Smooth muscle cell (in vitro differentiated cells): ENCODE measurements around the gene CRYGS. TPM values are rescaled to one million over a fixed set of nuclear protein-coding genes. Genes with fewer than 3 reads are reported as not detected.
A peak's percentile ranks its signal among the peaks of the same experiment; 100 is the strongest.

Source experiments
- DNase-seq: peaks from one replicate; lab custom pipeline; 2025; ENCODE audit not compliant: unreplicated experiment; lab: John Stamatoyannopoulos, UW
- H2AFZ ChIP-seq: fragments of 200-600 bp; sonication (generic); 2 replicates; pipeline ENCODE4 v1.6.0; 2016; ENCODE audit warnings: antibody characterized with exemption, low read depth, mild to moderate bottlenecking
- H3F3A ChIP-seq: fragments of 200-600 bp; sonication (generic); 2 replicates; pipeline ENCODE4 v1.6.0; 2017; ENCODE audit warnings: antibody characterized with exemption, low read depth
- H3K27ac ChIP-seq: fragments of 200-600 bp; sonication (generic); 2 replicates; pipeline ENCODE4 v1.5.1; 2016; ENCODE audit warnings: low read depth, mild to moderate bottlenecking
- H3K27me3 ChIP-seq: fragments of 200-600 bp; sonication (generic); 2 replicates; pipeline ENCODE4 v1.6.1; 2016; ENCODE audit warnings: low read depth, mild to moderate bottlenecking
- H3K36me3 ChIP-seq: fragments of 200-600 bp; sonication (generic); 2 replicates; pipeline ENCODE4 v1.5.1; 2016; ENCODE audit warnings: low read depth
- H3K4me1 ChIP-seq: fragments of 200-600 bp; sonication (generic); 2 replicates; pipeline ENCODE4 v1.5.1; 2016; ENCODE audit warnings: low read depth
- H3K4me2 ChIP-seq: fragments of 200-600 bp; sonication (generic); 2 replicates; pipeline ENCODE4 v1.6.0; 2016; ENCODE audit warnings: mild to moderate bottlenecking
- H3K4me3 ChIP-seq: fragments of 200-600 bp; sonication (generic); 2 replicates; pipeline ENCODE4 v1.5.1; 2016; ENCODE audit warnings: mild to moderate bottlenecking
- H3K79me2 ChIP-seq: fragments of 200-600 bp; sonication (generic); 2 replicates; pipeline ENCODE4 v1.6.0; 2016; ENCODE audit warnings: low read depth, mild to moderate bottlenecking
- H3K9ac ChIP-seq: fragments of 200-600 bp; sonication (generic); 2 replicates; pipeline ENCODE4 v1.6.0; 2016; ENCODE audit warnings: low read depth
- H3K9me3 ChIP-seq: fragments of 200-600 bp; sonication (generic); replicated peaks from 2 replicates; pipeline ENCODE4 v1.5.1; 2016; ENCODE audit warnings: low read depth
- H4K20me1 ChIP-seq: fragments of 200-600 bp; sonication (generic); 2 replicates; pipeline ENCODE4 v1.6.0; 2016; ENCODE audit warnings: low read depth
- CTCF ChIP-seq: fragments of 200-600 bp; sonication (generic); IDR thresholded peaks from 2 replicates; pipeline ENCODE4 v1.5.1; 2017; ENCODE audit warnings: borderline replicate concordance, mild to moderate bottlenecking, antibody characterized with exemption; ENCODE audit not compliant: insufficient read depth, poor library complexity, severe bottlenecking
- WGBS: methylation state at CpG from one replicate; pipeline ENCODE4 v1.1.7; 2016; ENCODE audit warnings: low lambda C conversion rate; 5-methylcytosine and 5-hydroxymethylcytosine counted together
- polyA plus RNA-seq: library from polyadenylated mRNA; unstranded; fragments of >200 nt; fragmentation: Nextera tagmentation; extraction: Ambion mirVana; gene quantifications from 2 replicates; pipeline ENCODE4 v1.2.1, GENCODE V29; 2016
- total RNA-seq: library from RNA; depleted of rRNA; stranded (reverse); fragments of >200 nt; gene quantifications from 2 replicates; pipeline ENCODE4 v1.2.3, GENCODE V29; 2014

The CRYGS gene
- total and polyA plus RNA-seq, 2 experiments from 2014 or later, result 5.5 to 6.6 TPM

GRCh38 chr3:186577521-186577920 is 33.3 kb upstream of the CRYGS start:
- Histone ChIP-seq H3K36me3 (peaks cover 39% of the 10 kb centered on the region), H3K4me3 (no peak overlapping the region), H3K27me3 (no peaks in the 10 kb centered on the region), H3K79me2 (peaks cover 2% of the 10 kb centered on the region), H3K9ac (no peak overlapping the region), H3K4me2 (no peak overlapping the region), H3K27ac (no peak overlapping the region), H3K4me1 (no peaks in the 10 kb centered on the region), H3K9me3 (no peaks in the 10 kb centered on the region), H4K20me1 (peaks cover 15% of the 10 kb centered on the region), H2AFZ (no peak overlapping the region), H3F3A (no peaks in the 10 kb centered on the region)
- no peak for DNase-seq
- WGBS, result 99% methylated on average over 2 of the region's 2 CpGs
- no peak for TF ChIP-seq CTCF

GRCh38 chr3:186571644-186572013 is 27.4 kb upstream of the CRYGS start:
- Histone ChIP-seq H3K36me3 (peaks cover 20% of the 10 kb centered on the region), H2AFZ (no peak overlapping the region), H3K4me2 (peak overlapping the region; percentile 96), H3K79me2 (peaks cover 21% of the 10 kb centered on the region), H3K9ac (peak overlapping the region; percentile 96), H3K4me3 (peak overlapping the region; percentile 80), H3K27me3 (no peaks in the 10 kb centered on the region), H3F3A (no peaks in the 10 kb centered on the region), H4K20me1 (peaks cover 8% of the 10 kb centered on the region), H3K9me3 (no peaks in the 10 kb centered on the region), H3K27ac (no peak overlapping the region), H3K4me1 (peaks cover 17% of the 10 kb centered on the region)
- 88% methylated on average over 2 of the region's 2 CpGs for WGBS
- no peak for TF ChIP-seq CTCF
- no peak for DNase-seq

GRCh38 chr3:186570941-186571643 is 26.9 kb upstream of the CRYGS start:
- Histone ChIP-seq H3K27ac (peak overlapping the region; percentile 88), H2AFZ (peak overlapping the region; percentile 83), H3K27me3 (no peaks in the 10 kb centered on the region), H3K4me2 (peak overlapping the region; percentile 96), H3K9me3 (no peaks in the 10 kb centered on the region), H4K20me1 (peaks cover 4% of the 10 kb centered on the region), H3K79me2 (peaks cover 27% of the 10 kb centered on the region), H3F3A (no peaks in the 10 kb centered on the region), H3K4me3 (peak overlapping the region; percentile 80), H3K4me1 (peaks cover 17% of the 10 kb centered on the region), H3K9ac (peak overlapping the region; percentile 96), H3K36me3 (peaks cover 17% of the 10 kb centered on the region)
- no peak for DNase-seq
- WGBS, result 16% methylated on average over 21 of the region's 21 CpGs
- TF ChIP-seq CTCF, result no peak
